Measurements from ENCODE around the gene CPNE6. TPM values are rescaled to one million over a fixed set of nuclear protein-coding genes. Genes with fewer than 3 reads are reported as not detected.

The CPNE6 gene
- total RNA-seq, 1 donor from 2014 or later = not detected

DNA sequence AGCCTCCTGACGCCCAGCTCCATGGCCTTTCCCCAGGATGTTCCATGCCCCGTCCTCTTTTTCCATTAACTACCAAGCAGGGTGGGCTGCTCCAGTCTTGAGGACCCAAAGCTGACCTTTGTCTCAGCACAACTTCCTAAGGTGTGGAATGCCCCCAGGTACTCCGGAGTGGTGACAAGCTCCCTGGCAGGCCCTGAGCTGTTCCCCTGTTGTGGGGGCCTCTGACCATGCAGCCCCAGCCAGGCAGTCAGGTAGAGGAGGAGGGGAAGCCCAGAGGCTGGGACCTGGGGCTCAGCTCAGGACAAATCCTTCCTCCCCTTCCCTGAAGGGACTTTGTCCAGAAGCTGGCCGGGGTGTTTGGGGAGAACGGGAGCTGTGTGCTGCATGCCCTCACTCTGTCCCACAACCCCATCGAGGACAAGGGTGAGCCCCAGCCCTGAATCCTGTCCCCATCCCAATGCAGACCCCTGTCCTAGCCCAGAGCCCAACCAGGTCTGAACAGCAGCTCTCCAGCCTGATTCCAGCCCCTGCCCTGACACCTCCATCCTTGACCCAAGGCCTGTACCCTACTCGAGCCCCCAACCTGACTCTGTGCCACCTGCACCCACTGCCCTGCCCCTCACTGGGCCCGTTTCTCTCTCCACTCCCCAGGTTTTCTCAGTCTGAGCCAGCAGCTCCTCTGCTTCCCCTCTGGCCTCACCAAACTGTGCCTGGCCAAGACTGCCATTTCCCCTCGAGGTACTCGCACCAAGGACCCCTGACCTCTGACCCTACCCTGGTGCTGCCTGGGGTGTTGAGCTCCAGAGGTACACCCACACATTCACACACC lies 15.2 kb upstream of the CPNE6 start:
- peaks cover 14% of the 10 kb centered on the region for H3K4me1 Mint-ChIP-seq (ENCODE audit: unreplicated experiment)
- H3K27ac Mint-ChIP-seq = no peak overlapping the region
- no peak overlapping the region for H3K4me3 Mint-ChIP-seq
- H3K9me3 Mint-ChIP-seq = no peaks in the 10 kb centered on the region
- no peaks in the 10 kb centered on the region for H3K36me3 Mint-ChIP-seq
- no peak for TF ChIP-seq CTCF (conservative IDR thresholded peaks at IDR 0.05)
- H3K27me3 Mint-ChIP-seq = peaks cover 22% of the 10 kb centered on the region
- no peak for DNase-seq (ENCODE audit: extremely low spot score, unreplicated experiment)

DNA sequence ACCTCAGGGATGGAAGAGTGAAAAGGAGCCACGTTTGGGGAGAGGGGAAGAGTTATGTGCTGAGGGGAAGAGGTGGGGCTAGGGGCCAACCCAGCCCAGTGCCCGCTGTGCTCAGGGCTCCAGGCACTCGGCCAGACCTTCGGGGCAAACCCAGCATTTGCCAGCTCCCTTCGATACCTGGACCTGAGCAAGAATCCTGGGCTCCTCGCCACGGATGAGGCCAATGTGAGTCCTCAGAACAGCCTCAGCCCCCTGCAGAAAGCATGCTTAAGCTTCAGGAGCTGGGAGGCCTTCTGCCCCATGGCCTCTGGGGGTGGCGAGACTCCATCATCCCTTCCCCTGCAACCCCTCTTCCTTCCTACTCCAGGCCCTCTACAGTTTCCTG lies 14.6 kb upstream of the CPNE6 start:
- Mint-ChIP-seq H3K4me1 (ENCODE audit: unreplicated experiment) (peaks cover 12% of the 10 kb centered on the region), H3K36me3 (no peaks in the 10 kb centered on the region), H3K27me3 (peaks cover 19% of the 10 kb centered on the region), H3K4me3 (no peak overlapping the region), H3K9me3 (no peaks in the 10 kb centered on the region), H3K27ac (no peak overlapping the region)
- no peak for TF ChIP-seq CTCF (conservative IDR thresholded peaks at IDR 0.05)
- no peak for DNase-seq (ENCODE audit: extremely low spot score, unreplicated experiment)

DNA sequence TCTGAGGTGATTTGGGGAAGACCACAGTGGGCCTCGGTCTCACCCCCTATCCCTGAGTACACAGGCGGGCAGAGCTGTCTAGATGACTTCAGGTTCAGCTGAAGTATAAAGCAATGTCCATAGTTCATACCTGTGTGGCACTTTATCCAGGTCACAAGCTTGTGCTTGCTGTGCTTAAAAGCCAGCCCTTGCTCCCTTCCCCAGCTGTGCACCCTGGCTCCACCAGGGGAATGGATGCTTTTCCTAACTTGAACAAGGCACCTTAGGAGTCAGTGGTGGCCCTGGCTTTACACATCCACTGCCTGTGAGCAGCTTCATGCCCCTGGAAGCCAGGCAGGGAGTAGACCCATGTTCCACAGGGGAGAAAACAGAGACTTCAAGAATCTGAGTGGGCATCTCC lies 14.1 kb upstream of the CPNE6 start:
- H3K27ac Mint-ChIP-seq = no peak overlapping the region
- H3K9me3 Mint-ChIP-seq = no peaks in the 10 kb centered on the region
- no peak overlapping the region for H3K4me3 Mint-ChIP-seq
- no peak for TF ChIP-seq CTCF (conservative IDR thresholded peaks at IDR 0.05)
- H3K4me1 Mint-ChIP-seq (ENCODE audit: unreplicated experiment) = peaks cover 12% of the 10 kb centered on the region
- H3K36me3 Mint-ChIP-seq = no peaks in the 10 kb centered on the region
- DNase-seq (ENCODE audit: extremely low spot score, unreplicated experiment) = no peak
- peaks cover 19% of the 10 kb centered on the region for H3K27me3 Mint-ChIP-seq

DNA sequence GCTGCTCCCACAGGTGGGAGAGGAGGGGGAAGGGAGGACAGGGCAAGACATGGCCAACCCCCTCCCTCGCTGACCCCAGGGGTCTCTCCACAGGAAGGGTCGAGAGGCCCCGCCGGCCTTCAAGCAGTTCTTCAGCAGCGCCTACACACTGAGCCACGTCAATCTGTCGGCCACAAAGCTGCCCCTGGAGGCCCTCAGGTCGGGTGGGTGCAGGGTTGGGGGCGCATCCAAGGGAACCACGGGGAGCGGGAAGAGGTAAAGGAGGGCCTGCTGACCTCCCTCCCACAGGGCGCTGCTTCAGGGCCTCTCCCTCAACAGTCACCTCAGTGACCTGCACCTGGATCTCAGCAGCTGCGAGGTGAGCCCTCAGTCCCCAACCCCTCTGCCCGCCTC lies 13.5 kb upstream of the CPNE6 start:
- no peak overlapping the region for H3K4me3 Mint-ChIP-seq

GRCh38 chr14:24058260-24058950 lies 13.0 kb upstream of the CPNE6 start:
- H3K27ac Mint-ChIP-seq = no peak overlapping the region
- no peaks in the 10 kb centered on the region for H3K36me3 Mint-ChIP-seq
- H3K4me1 Mint-ChIP-seq (ENCODE audit: unreplicated experiment) = peaks cover 4% of the 10 kb centered on the region
- TF ChIP-seq CTCF (conservative IDR thresholded peaks at IDR 0.05) = peak; percentile 76
- H3K9me3 Mint-ChIP-seq = no peaks in the 10 kb centered on the region
- H3K27me3 Mint-ChIP-seq = peaks cover 10% of the 10 kb centered on the region
- H3K4me3 Mint-ChIP-seq = peak overlapping the region; percentile 52
- no peak for DNase-seq (ENCODE audit: extremely low spot score, unreplicated experiment)

More for the DNA sequence above, 13.5 kb upstream of the CPNE6 start:
- Mint-ChIP-seq H3K4me1 (ENCODE audit: unreplicated experiment) (peaks cover 8% of the 10 kb centered on the region), H3K27ac (no peak overlapping the region), H3K36me3 (no peaks in the 10 kb centered on the region), H3K9me3 (no peaks in the 10 kb centered on the region), H3K27me3 (peaks cover 16% of the 10 kb centered on the region)
- DNase-seq (ENCODE audit: extremely low spot score, unreplicated experiment) = no peak
- TF ChIP-seq CTCF (conservative IDR thresholded peaks at IDR 0.05) = no peak

Measured in type B pancreatic cell (in vitro differentiated cells).